ENCODE measurements around the gene NDOR1. TPM values are rescaled to one million over a fixed set of nuclear protein-coding genes. Genes with fewer than 3 reads are reported as not detected.

NDOR1 gene
- total and polyA plus RNA-seq, 12 donors = 4.6 to 10.6 (median 5.6) TPM

DNA sequence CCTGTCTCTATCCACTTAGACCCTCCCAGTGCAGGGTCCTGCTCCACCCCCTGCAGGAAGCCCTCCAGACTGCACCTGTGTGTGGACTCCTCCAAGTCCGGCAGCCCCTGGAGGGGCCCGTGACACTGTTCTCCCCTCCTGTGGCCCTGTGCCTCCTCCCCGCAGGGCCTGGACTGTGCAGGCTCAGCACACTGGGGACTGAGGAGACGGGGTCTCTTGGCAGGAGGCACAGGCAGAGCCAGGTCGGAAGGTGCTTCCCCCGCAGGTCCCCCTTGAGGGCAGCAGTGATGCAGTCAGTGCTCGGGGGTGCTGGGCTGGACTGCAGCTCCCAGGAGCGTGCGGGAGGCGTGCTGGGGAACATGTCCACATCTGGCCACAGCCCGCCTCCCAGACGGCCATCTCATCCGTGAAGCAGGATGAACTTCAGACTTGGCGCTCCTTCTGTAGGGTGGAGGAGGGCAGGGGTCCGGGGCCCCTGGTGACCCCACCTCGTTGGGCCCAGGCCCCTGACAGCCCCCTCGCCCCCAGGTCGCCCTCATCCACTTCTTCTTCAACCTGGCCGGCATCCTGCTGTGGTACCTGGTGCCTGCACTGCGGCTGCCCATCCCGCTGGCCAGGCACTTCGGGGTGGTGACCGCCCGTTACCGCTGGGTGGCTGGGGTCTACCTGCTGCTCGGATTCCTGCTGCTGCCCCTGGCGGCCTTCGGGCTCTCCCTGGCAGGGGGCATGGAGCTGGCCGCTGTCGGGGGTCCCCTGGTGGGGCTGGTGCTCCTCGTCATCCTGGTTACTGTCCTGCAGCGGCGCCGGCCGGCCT is 30.1 kb downstream of the NDOR1 start:
- ATAC-seq (no peak), DNase-seq (no peak)
- no peaks in the 10 kb centered on the region for H3K36me3 ChIP-seq
- peaks cover 14 to 47% (median 32%) of the 10 kb centered on the region in 9 donors for H3K4me1 ChIP-seq
- peak overlapping the region in 8 of 10 donors; percentile 9 to 40 (median 32) for H3K4me3 ChIP-seq
- 66 to 69% methylated on average over 33 to 35 of the region's 35 CpGs for WGBS, 2 donors
- H3K27ac ChIP-seq = no peak overlapping the region
- H3K9me3 ChIP-seq = no peaks in the 10 kb centered on the region
- peaks cover 9 to 42% (median 38%) of the 10 kb centered on the region in 7 donors for H3K27me3 ChIP-seq
- TF ChIP-seq, protein P1, sequence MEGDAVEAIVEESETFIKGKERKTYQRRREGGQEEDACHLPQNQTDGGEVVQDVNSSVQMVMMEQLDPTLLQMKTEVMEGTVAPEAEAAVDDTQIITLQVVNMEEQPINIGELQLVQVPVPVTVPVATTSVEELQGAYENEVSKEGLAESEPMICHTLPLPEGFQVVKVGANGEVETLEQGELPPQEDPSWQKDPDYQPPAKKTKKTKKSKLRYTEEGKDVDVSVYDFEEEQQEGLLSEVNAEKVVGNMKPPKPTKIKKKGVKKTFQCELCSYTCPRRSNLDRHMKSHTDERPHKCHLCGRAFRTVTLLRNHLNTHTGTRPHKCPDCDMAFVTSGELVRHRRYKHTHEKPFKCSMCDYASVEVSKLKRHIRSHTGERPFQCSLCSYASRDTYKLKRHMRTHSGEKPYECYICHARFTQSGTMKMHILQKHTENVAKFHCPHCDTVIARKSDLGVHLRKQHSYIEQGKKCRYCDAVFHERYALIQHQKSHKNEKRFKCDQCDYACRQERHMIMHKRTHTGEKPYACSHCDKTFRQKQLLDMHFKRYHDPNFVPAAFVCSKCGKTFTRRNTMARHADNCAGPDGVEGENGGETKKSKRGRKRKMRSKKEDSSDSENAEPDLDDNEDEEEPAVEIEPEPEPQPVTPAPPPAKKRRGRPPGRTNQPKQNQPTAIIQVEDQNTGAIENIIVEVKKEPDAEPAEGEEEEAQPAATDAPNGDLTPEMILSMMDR (IDR thresholded peaks at IDR 0.05) = no peak
- intact Hi-C loops (cut with DNase I) = loop anchor here in 2 of 10 donors (5.0 to 10.0 kb wide), 2 partner anchors 118 to 451 kb away; no protein-coding TSS in a partner anchor

DNA sequence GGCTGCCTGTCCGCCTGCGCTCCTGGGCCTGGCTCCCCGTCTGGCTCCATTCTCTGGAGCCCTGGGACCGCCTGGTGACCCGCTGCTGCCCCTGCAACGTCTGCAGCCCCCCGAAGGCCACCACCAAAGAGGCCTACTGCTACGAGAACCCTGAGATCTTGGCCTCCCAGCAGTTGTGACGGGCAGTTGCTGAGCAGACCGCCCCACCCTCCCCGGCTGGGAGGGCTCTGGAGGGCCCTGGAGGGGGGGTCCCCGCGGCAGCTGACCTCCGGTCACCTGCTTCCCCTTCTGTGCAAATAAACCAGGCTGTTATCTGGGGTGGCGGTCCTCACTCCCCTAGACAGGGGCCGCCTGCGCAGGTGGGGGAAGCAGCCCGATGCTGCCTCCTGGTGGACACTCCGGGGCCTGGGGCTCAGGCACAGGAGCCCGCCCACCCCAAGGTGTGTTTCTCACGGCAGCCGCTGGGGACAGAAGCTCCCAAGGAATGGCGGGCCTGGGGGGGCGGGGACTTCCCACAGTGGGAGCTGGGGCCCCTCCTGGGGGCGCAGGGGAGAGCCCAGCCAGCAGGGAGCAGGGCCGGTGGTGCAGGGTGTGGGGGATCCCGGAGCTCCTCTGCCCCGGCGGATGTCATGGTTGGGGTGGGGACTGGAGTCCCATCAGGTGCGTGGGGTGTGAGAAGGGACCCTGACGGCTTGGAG is 30.9 kb downstream of the NDOR1 start:
- Histone ChIP-seq H3K27ac (peak overlapping the region in 3 of 10 donors; percentile 2 to 37 (median 8)), H3K36me3 (no peaks in the 10 kb centered on the region), H3K4me1 (peaks cover 14 to 47% (median 32%) of the 10 kb centered on the region in 9 donors), H3K4me3 (peak overlapping the region in 8 of 10 donors; percentile 9 to 40 (median 32)), H3K9me3 (no peaks in the 10 kb centered on the region), H3K27me3 (peaks cover 8 to 34% (median 30%) of the 10 kb centered on the region in 7 donors)
- TF ChIP-seq, protein P1 (IDR thresholded peaks at IDR 0.05) = peak; percentile 96 to 99 (median 98)
- intact Hi-C loops (cut with DNase I) = loop anchor here in 2 of 10 donors (5.0 to 10.0 kb wide), 2 partner anchors 119 to 452 kb away; no protein-coding TSS in a partner anchor
- DNase-seq (peak; percentile 85 to 88), ATAC-seq (peak; percentile 19 to 53 (median 44))
- 8 to 13% methylated on average over 31 of the region's 31 CpGs for WGBS, 2 donors

DNA sequence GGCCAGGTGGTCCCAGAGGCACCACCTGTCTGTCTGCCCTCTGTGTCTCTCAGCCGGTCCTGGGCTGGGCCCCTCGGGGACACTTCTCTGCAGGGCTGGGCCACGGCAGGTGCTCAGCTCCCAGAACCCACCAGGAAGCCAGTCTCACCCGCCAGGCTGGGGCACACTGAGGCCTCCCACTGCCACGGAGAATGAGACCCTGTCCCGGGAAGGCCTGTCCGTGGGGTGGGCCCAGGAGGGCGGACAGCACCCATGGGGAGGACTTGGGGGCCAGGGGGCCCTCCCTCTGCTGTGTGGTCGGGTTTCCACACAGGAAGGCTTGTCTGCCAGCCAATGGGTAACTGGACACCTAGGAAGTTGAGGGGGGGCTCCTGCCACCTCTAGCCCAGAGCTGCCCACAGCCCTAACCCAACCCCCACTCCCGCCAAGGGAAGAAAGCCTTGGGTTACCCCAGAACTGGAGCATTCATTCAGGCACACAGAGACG is 31.5 kb downstream of the NDOR1 start:
- peaks cover 14 to 50% (median 36%) of the 10 kb centered on the region in 9 donors for H3K4me1 ChIP-seq
- DNase-seq = no peak

More for the DNA sequence above, 31.5 kb downstream of the NDOR1 start:
- intact Hi-C loops (cut with DNase I) = loop anchor here in 2 of 10 donors (5.0 to 10.0 kb wide), 2 partner anchors 120 to 452 kb away; no protein-coding TSS in a partner anchor
- 55 to 56% methylated on average over 11 of the region's 11 CpGs for WGBS, 2 donors
- H3K9me3 ChIP-seq = no peaks in the 10 kb centered on the region
- H3K27me3 ChIP-seq = peaks cover 2 to 31% (median 24%) of the 10 kb centered on the region in 7 donors
- H3K36me3 ChIP-seq = peaks cover 0 to 4% (median 1%) of the 10 kb centered on the region in 9 donors
- TF ChIP-seq, protein P1 (IDR thresholded peaks at IDR 0.05) = no peak
- H3K27ac ChIP-seq = peak overlapping the region in 2 of 10 donors; percentile 2 to 8
- H3K4me3 ChIP-seq = peak overlapping the region in 5 of 10 donors; percentile 20 to 40 (median 34)
- ATAC-seq = no peak
